A549 treated with CORT108297 at 1 μM for 4 hours (cell line): ENCODE data around the gene USP17L11. TPM values are rescaled to one million over a fixed set of nuclear protein-coding genes. Genes with fewer than 3 reads are reported as not detected.

ENCODE experiments used
- total RNA-seq: library from RNA; stranded (reverse); fragments of 200-300 nt; extraction: Qiagen RNA extraction; gene quantifications from 5 replicates; pipeline ENCODE4 v1.2.3, GENCODE V29; 2022

The USP17L11 gene
- not detected in 5 replicates for total RNA-seq

GRCh38 chr4:9215105-9215504, at the start of gene USP17L11:
Gene USP17L11 (plus strand): TSS chr4:9215405. CDS start chr4:9215405, 0 bp downstream.

GRCh38 chr4:9169791-9170459, 45.3 kb upstream of the USP17L11 start, which contains the start of gene FAM90A26:
Gene FAM90A26 (plus strand): TSS chr4:9170409. CDS start chr4:9173173, 2,764 bp downstream.

GRCh38 chr4:9210357-9210756, 4.8 kb upstream of the USP17L11 start, which contains the start of gene USP17L10:
Gene USP17L10 (plus strand): TSS chr4:9210657. CDS start chr4:9210657, 0 bp downstream.

GRCh38 chr4:9219852-9220251, 4.6 kb downstream of the USP17L11 start, which contains the start of gene USP17L12:
Gene USP17L12 (plus strand): TSS chr4:9220152. CDS start chr4:9220152, 0 bp downstream.

GRCh38 chr4:9224596-9224995, 9.4 kb downstream of the USP17L11 start, which contains the start of gene USP17L13:
Gene USP17L13 (plus strand): TSS chr4:9224896. CDS start chr4:9224896, 0 bp downstream.

GRCh38 chr4:9234085-9234484, 18.9 kb downstream of the USP17L11 start, which contains the start of gene USP17L15:
Gene USP17L15 (plus strand): TSS chr4:9234385. CDS start chr4:9234385, 0 bp downstream.

GRCh38 chr4:9243579-9243978, 28.4 kb downstream of the USP17L11 start, which contains the start of gene USP17L17:
Gene USP17L17 (plus strand): TSS chr4:9243879. CDS start chr4:9243879, 0 bp downstream.

GRCh38 chr4:9247953-9248680, 32.9 kb downstream of the USP17L11 start, which contains the start of gene USP17L18:
Gene USP17L18 (plus strand): TSS chr4:9248630. CDS start chr4:9248630, 0 bp downstream.

GRCh38 chr4:9253078-9253477, 37.9 kb downstream of the USP17L11 start, which contains the start of gene USP17L19:
Gene USP17L19 (plus strand): TSS chr4:9253378. CDS start chr4:9253378, 0 bp downstream.

GRCh38 chr4:9257824-9258223, 42.6 kb downstream of the USP17L11 start, which contains the start of gene USP17L20:
Gene USP17L20 (plus strand): TSS chr4:9258124. CDS start chr4:9258124, 0 bp downstream.

GRCh38 chr4:9262572-9262971, 47.4 kb downstream of the USP17L11 start, which contains the start of gene USP17L21:
Gene USP17L21 (plus strand): TSS chr4:9262872. CDS start chr4:9262872, 0 bp downstream.

Other genes starting within 250 kb of the USP17L11 start
- not detected in 5 replicates for gene FAM90A26, start 45.0 kb upstream of the USP17L11 start, total RNA-seq
- gene USP17L10, start 4.7 kb upstream of the USP17L11 start, total RNA-seq = not detected in 5 replicates
- gene USP17L12, start 4.7 kb downstream of the USP17L11 start, total RNA-seq = not detected in 5 replicates
- gene USP17L13, start 9.5 kb downstream of the USP17L11 start, total RNA-seq = not detected in 5 replicates
- not detected in 5 replicates for gene USP17L15, start 19.0 kb downstream of the USP17L11 start, total RNA-seq
- not detected in 5 replicates for gene USP17L17, start 28.5 kb downstream of the USP17L11 start, total RNA-seq
- gene USP17L18, start 33.2 kb downstream of the USP17L11 start, total RNA-seq = not detected in 5 replicates
- gene USP17L19, start 38.0 kb downstream of the USP17L11 start, total RNA-seq = not detected in 5 replicates
- gene USP17L20, start 42.7 kb downstream of the USP17L11 start, total RNA-seq = not detected in 5 replicates
- not detected in 5 replicates for gene USP17L21, start 47.5 kb downstream of the USP17L11 start, total RNA-seq
- not detected in 5 replicates for gene USP17L22, start 52.2 kb downstream of the USP17L11 start, total RNA-seq
- gene USP17L24, start 109.8 kb downstream of the USP17L11 start, total RNA-seq = not detected in 5 replicates
- not detected in 5 replicates for gene USP17L25, start 114.5 kb downstream of the USP17L11 start, total RNA-seq
- not detected in 5 replicates for gene USP17L26, start 119.3 kb downstream of the USP17L11 start, total RNA-seq
- gene USP17L5, start 124.0 kb downstream of the USP17L11 start, total RNA-seq = not detected in 5 replicates
- gene USP17L27, start 128.7 kb downstream of the USP17L11 start, total RNA-seq = not detected in 5 replicates
- gene USP17L28, start 133.5 kb downstream of the USP17L11 start, total RNA-seq = not detected in 5 replicates
- not detected in 5 replicates for gene USP17L29, start 138.2 kb downstream of the USP17L11 start, total RNA-seq
- not detected in 5 replicates for gene USP17L30, start 147.7 kb downstream of the USP17L11 start, total RNA-seq
- gene DEFB131A, start 229.0 kb downstream of the USP17L11 start, total RNA-seq = not detected in 5 replicates